ENCODE data around the gene NRCAM.

DNA sequence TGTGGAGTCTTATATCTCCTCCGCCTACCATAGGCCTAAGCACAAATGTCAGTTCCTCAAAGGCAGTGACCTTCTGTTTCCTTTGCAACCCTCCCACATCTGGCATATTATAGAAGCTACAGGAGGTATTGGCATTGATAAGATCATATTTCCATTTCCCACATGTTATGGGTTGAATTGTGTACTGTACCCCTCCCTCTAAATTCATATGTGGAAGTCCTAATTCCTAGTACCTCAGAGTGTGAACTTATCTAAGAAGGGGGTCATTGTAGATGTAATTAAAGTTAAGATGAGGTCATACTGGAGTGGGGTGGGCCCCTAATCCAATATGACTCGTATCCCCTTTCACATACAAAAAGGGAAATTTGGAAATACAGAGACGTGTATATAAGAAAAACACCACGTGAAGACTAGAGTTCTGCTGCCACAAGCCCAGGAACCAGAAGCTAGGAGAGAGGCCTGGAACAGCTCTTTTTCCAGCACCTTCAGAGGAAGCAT, 320.0 kb downstream of the NRCAM start:
- TF ChIP-seq, protein P1, sequence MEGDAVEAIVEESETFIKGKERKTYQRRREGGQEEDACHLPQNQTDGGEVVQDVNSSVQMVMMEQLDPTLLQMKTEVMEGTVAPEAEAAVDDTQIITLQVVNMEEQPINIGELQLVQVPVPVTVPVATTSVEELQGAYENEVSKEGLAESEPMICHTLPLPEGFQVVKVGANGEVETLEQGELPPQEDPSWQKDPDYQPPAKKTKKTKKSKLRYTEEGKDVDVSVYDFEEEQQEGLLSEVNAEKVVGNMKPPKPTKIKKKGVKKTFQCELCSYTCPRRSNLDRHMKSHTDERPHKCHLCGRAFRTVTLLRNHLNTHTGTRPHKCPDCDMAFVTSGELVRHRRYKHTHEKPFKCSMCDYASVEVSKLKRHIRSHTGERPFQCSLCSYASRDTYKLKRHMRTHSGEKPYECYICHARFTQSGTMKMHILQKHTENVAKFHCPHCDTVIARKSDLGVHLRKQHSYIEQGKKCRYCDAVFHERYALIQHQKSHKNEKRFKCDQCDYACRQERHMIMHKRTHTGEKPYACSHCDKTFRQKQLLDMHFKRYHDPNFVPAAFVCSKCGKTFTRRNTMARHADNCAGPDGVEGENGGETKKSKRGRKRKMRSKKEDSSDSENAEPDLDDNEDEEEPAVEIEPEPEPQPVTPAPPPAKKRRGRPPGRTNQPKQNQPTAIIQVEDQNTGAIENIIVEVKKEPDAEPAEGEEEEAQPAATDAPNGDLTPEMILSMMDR (IDR thresholded peaks at IDR 0.05): no peak
- no peak for TF ChIP-seq POLR2A (IDR thresholded peaks at IDR 0.05)

All from adrenal gland (tissue), 5 donors.